Gastroesophageal sphincter (tissue), 4 donors: ENCODE measurements around the gene COQ9. TPM values are rescaled to one million over a fixed set of nuclear protein-coding genes. Genes with fewer than 3 reads are reported as not detected.

Source experiments
- ATAC-seq: fragments of 150-250 bp; one replicate; pipeline ENCODE4 v1.9.1; 2016; ENCODE audit warnings: mild to moderate bottlenecking, moderate library complexity
- H3K27ac ChIP-seq, 4 donors: fragments of 200-600 bp; sonication (generic) in 3 of 4; 1 replicate in 3 of 4; 2 replicates in 1 of 4; pipeline ENCODE4 v1.5.1; 2016 to 2019
- H3K27me3 ChIP-seq: fragments of 200-600 bp; sonication (generic); one replicate; pipeline ENCODE4 v1.5.1; 2019
- H3K36me3 ChIP-seq, 2 donors: fragments of 200-600 bp; sonication (generic); one replicate each; pipeline ENCODE4 v1.5.1; 2019; ENCODE audit warnings: control low read depth in 1 of 2
- H3K4me1 ChIP-seq, 3 donors: fragments of 200-600 bp; sonication (generic); 1 replicate in 2 of 3; 2 replicates in 1 of 3; pipeline ENCODE4 v1.5.1; 2016 to 2019; ENCODE audit warnings: control low read depth in 2 of 3
- H3K4me3 ChIP-seq, 2 donors: fragments of 200-600 bp; sonication (generic); one replicate each; pipeline ENCODE4 v1.5.1; 2019; ENCODE audit warnings: mild to moderate bottlenecking in 1 of 2, moderate library complexity in 1 of 2
- H3K9me3 ChIP-seq, 3 donors: fragments of 200-600 bp; sonication (generic); one replicate each; pipeline ENCODE4 v1.5.1; 2017 to 2019; ENCODE audit warnings: control low read depth in 2 of 3
- EP300 ChIP-seq: sonication (generic); formaldehyde crosslinking; IDR thresholded peaks from one replicate; pipeline ENCODE4 v1.6.1; 2017; ENCODE audit warnings: antibody characterized with exemption, mild to moderate bottlenecking
- POLR2A ChIP-seq, 2 donors: fragments of 450-650 bp; IDR thresholded peaks; one replicate each; pipeline ENCODE4 v1.6.1; 2017; ENCODE audit warnings: antibody characterized with exemption in 2 of 2, mild to moderate bottlenecking in 2 of 2, moderate library complexity in 1 of 2
- POLR2AphosphoS5 ChIP-seq: sonication (generic); formaldehyde crosslinking; IDR thresholded peaks from one replicate; pipeline ENCODE4 v1.6.1; 2017; ENCODE audit warnings: antibody characterized with exemption
- WGBS, 2 donors: methylation state at CpG; one replicate each; pipeline ENCODE4 v1.1.5; 2018; ENCODE audit warnings: low coverage in 1 of 2; 5-methylcytosine and 5-hydroxymethylcytosine counted together
- total RNA-seq, 4 donors: library from RNA; depleted of rRNA; stranded (reverse); fragments of >200 nt; gene quantifications; one replicate each; pipeline ENCODE4 v1.1.0, GENCODE V29; 2016
- TF ChIP-seq, protein P1 (sequence below), 4 experiments: fragments of 200-600 bp in 2 of 4; fragments of 450-650 bp in 2 of 4; sonication (generic) in 1 of 4; IDR thresholded peaks; one replicate each; pipeline ENCODE4 v1.5.1; 2017 to 2019; ENCODE audit warnings: antibody characterized with exemption in 4 of 4, mild to moderate bottlenecking in 2 of 4, moderate library complexity in 2 of 4

Gene COQ9
- total RNA-seq, 4 donors from 2014 or later = 45.0 to 122 (median 84.9) TPM

DNA sequence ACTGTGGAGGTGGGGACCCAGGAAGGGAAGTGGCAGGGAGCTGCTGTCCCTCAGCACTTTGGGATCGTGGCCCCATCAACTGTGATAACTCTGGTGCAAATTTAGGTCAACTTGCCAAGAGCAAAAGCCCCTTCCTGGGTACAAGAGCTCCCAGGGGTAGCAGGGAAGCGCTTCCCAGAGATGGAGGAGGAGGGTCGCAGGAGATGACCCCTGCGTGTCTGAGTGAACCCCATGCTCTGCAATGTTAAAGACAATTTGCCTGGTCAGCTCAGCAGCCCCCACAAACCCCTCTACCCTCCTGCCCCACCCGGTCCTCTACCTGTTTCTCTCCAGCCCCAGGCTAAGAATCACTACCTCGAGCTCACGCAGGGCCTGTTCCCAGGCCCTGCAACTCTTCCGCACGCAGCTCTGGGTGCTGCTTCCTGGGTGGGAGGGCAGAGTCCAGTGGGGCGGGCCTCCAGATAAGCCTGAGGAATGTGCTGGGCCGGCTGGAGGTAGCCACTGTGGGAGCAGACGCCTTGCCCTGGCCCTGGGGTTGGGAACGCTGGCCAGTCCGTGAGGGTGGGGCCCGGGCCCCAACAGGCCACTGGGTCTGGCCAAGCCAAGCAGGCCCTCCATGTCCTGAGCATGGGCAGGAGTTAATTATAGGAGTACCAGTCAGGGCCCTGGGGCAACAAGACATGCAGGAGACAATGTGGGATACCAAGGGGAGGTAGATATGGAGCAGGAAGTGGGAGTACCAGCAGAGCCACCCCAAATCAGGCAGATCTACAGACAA lies 32.9 kb downstream of the COQ9 start:
- H3K36me3 ChIP-seq = peaks cover 0 to 6% of the 10 kb centered on the region in 2 donors
- no peak for TF ChIP-seq POLR2A (IDR thresholded peaks at IDR 0.05)
- no peak for TF ChIP-seq EP300
- TF ChIP-seq POLR2AphosphoS5 = no peak
- TF ChIP-seq, protein P1, sequence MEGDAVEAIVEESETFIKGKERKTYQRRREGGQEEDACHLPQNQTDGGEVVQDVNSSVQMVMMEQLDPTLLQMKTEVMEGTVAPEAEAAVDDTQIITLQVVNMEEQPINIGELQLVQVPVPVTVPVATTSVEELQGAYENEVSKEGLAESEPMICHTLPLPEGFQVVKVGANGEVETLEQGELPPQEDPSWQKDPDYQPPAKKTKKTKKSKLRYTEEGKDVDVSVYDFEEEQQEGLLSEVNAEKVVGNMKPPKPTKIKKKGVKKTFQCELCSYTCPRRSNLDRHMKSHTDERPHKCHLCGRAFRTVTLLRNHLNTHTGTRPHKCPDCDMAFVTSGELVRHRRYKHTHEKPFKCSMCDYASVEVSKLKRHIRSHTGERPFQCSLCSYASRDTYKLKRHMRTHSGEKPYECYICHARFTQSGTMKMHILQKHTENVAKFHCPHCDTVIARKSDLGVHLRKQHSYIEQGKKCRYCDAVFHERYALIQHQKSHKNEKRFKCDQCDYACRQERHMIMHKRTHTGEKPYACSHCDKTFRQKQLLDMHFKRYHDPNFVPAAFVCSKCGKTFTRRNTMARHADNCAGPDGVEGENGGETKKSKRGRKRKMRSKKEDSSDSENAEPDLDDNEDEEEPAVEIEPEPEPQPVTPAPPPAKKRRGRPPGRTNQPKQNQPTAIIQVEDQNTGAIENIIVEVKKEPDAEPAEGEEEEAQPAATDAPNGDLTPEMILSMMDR (IDR thresholded peaks at IDR 0.05) = no peak
- H3K27ac ChIP-seq = peak overlapping the region in 3 of 4 donors; percentile 31 to 50 (median 45)
- H3K9me3 ChIP-seq = no peaks in the 10 kb centered on the region
- peaks cover 0 to 68% (median 23%) of the 10 kb centered on the region in 3 donors for H3K4me1 ChIP-seq
- H3K27me3 ChIP-seq = no peaks in the 10 kb centered on the region
- peak overlapping the region in 1 of 2 donors; percentile 49 for H3K4me3 ChIP-seq
- peak; percentile 78 for ATAC-seq
- WGBS, 2 donors = 30 to 49% methylated on average over 2 to 3 of the region's 15 CpGs

DNA sequence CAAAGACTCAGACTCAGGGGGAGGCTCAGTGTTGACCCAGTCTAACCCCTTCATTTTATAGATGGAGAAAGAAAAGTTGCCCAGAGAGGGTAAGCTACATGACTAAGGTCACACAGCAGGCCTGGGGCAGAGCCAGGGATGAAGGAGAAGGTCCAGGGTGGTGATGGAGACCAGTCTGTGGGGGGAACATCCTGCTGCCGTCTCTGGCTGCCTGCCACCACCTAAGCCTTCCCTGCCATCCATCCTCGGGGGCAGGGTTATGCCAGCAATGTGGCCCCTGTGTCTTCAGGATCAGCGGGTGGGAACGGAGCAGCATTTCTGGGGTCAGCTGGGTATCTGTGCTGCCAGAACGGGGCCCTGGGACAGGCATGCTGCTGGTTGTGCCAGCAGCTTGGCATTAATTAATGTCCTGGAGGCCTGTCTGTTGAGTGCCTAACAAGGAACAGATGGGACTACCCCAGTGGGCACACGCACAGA lies 33.5 kb downstream of the COQ9 start:
- peaks cover 0 to 4% of the 10 kb centered on the region in 2 donors for H3K36me3 ChIP-seq
- 17% methylated on average over 1 of the region's 6 CpGs; no CpG with 5 or more reads in 1 of the 2 donors for WGBS, 2 donors
- no peak for ATAC-seq
- TF ChIP-seq, protein P1 (IDR thresholded peaks at IDR 0.05) = no peak
- no peak for TF ChIP-seq EP300
- no peak for TF ChIP-seq POLR2A (IDR thresholded peaks at IDR 0.05)
- no peak for TF ChIP-seq POLR2AphosphoS5
- H3K27me3 ChIP-seq = no peaks in the 10 kb centered on the region
- H3K4me1 ChIP-seq = peaks cover 0 to 71% (median 30%) of the 10 kb centered on the region in 3 donors
- H3K27ac ChIP-seq = peak overlapping the region in 3 of 4 donors; percentile 31 to 50 (median 45)
- H3K4me3 ChIP-seq = no peak overlapping the region
- no peaks in the 10 kb centered on the region for H3K9me3 ChIP-seq

- peak overlapping the region in 1 of 4 donors; percentile 50 for H3K27ac ChIP-seq
- WGBS, 2 donors = 83% methylated on average over 2 of the region's 4 CpGs; no CpG with 5 or more reads in 1 of the 2 donors
- peaks cover 0 to 69% (median 30%) of the 10 kb centered on the region in 3 donors for H3K4me1 ChIP-seq
- TF ChIP-seq POLR2A (IDR thresholded peaks at IDR 0.05) (no peak), POLR2AphosphoS5 (no peak)
- H3K4me3 ChIP-seq = no peak overlapping the region
- no peak for ATAC-seq
- H3K27me3 ChIP-seq = no peaks in the 10 kb centered on the region
- H3K9me3 ChIP-seq = no peaks in the 10 kb centered on the region
- H3K36me3 ChIP-seq = peaks cover 0 to 4% of the 10 kb centered on the region in 2 donors
Measured at GRCh38 chr16:57481421-57481820, 34.1 kb downstream of the COQ9 start.

GRCh38 chr16:57482845-57483545 lies 35.7 kb downstream of the COQ9 start:
- H3K36me3 ChIP-seq = peaks cover 0 to under 1% of the 10 kb centered on the region in 2 donors
- WGBS, 2 donors = 83% methylated on average over 4 of the region's 14 CpGs; no CpG with 5 or more reads in 1 of the 2 donors
- no peaks in the 10 kb centered on the region for H3K9me3 ChIP-seq
- no peaks in the 10 kb centered on the region for H3K27me3 ChIP-seq
- no peak overlapping the region for H3K27ac ChIP-seq
- H3K4me1 ChIP-seq = peaks cover 0 to 62% (median 24%) of the 10 kb centered on the region in 3 donors
- TF ChIP-seq, protein P1 (IDR thresholded peaks at IDR 0.05) = no peak
- TF ChIP-seq POLR2A (IDR thresholded peaks at IDR 0.05) (no peak), POLR2AphosphoS5 (no peak), EP300 (no peak)
- no peak overlapping the region for H3K4me3 ChIP-seq
- ATAC-seq = no peak

DNA sequence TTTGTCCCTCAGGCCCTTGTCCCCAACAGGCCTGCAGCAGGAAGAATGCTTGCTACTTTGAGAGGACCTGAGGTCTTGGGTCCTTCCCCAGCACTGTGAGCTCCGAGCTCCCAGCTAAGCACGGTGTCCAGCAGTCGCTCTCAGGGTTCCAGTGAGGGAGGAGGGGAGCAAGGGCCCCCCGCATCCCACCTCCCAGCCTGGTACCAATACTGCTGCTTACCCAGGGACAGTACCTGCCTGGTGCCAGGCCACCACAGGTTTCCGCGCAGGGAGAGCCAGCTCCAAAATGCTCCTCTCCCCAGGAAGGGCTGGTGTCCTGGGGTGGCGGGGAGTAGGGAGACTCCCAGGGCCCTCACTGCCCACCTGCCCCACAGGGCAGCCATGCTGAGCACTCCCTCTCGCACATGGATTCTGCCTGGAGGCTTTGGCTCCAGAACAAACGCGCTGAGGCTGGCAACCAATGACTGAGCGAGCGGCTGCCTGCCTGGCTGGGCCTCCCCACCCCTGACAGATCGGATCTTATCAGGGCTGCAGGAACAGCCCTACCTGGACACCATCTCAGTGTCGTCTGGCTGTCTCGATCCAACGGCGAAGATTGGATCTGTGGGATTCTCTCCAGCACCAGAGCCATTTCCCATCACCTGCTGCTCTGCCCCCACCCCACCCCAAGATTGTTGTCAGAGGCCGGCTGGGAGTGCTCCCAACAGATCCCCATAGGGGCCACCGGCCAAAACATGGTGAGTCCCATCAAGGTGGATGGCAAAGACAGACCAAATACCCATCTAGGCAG lies 36.6 kb downstream of the COQ9 start:
- no peak overlapping the region for H3K4me3 ChIP-seq
- TF ChIP-seq EP300 = no peak
- TF ChIP-seq POLR2A (IDR thresholded peaks at IDR 0.05) = no peak
- TF ChIP-seq, protein P1 (IDR thresholded peaks at IDR 0.05) = no peak
- TF ChIP-seq POLR2AphosphoS5 = no peak
- H3K27me3 ChIP-seq = no peaks in the 10 kb centered on the region
- peaks cover 0 to 53% (median 22%) of the 10 kb centered on the region in 3 donors for H3K4me1 ChIP-seq
- H3K9me3 ChIP-seq = no peaks in the 10 kb centered on the region
- ATAC-seq = no peak
- no peak overlapping the region for H3K27ac ChIP-seq
- 54% methylated on average over 7 of the region's 19 CpGs; no CpG with 5 or more reads in 1 of the 2 donors for WGBS, 2 donors
- H3K36me3 ChIP-seq = no peaks in the 10 kb centered on the region
